ENCODE data around the gene PABPC1L.

Gene PABPC1L

GRCh38 chr20:44897133-44897532, 12.7 kb upstream of the PABPC1L start:
- no peak for TF ChIP-seq FOXM1 (IDR thresholded peaks at IDR 0.05; ENCODE audit: borderline replicate concordance, low read depth)
- no peak for TF ChIP-seq EGR1 (IDR thresholded peaks at IDR 0.05)
- no peak for TF ChIP-seq CEBPB (IDR thresholded peaks at IDR 0.05)
- TF ChIP-seq TCF12 (IDR thresholded peaks at IDR 0.05; ENCODE audit: low read depth): no peak
- TF ChIP-seq ZBTB7A (IDR thresholded peaks at IDR 0.05; ENCODE audit: low read depth): no peak
- no peak for TF ChIP-seq USF1 (IDR thresholded peaks at IDR 0.05)
- TF ChIP-seq REST (IDR thresholded peaks at IDR 0.05; ENCODE audit: low read depth): no peak
- TF ChIP-seq EP300 (IDR thresholded peaks at IDR 0.05; ENCODE audit: borderline replicate concordance): no peak

- TF ChIP-seq TEAD4 (IDR thresholded peaks at IDR 0.05): no peak
- no peak for TF ChIP-seq NFIC (IDR thresholded peaks at IDR 0.05)
- TF ChIP-seq REST (IDR thresholded peaks at IDR 0.05; ENCODE audit: low read depth): no peak
- TF ChIP-seq YY1 (IDR thresholded peaks at IDR 0.05; ENCODE audit: low read depth): no peak
- no peak for TF ChIP-seq EP300 (IDR thresholded peaks at IDR 0.05; ENCODE audit: borderline replicate concordance)
- TF ChIP-seq MAX (IDR thresholded peaks at IDR 0.05): no peak
- TF ChIP-seq FOXM1 (IDR thresholded peaks at IDR 0.05; ENCODE audit: borderline replicate concordance, low read depth): no peak
- TF ChIP-seq USF1 (IDR thresholded peaks at IDR 0.05): no peak
- no peak for TF ChIP-seq CEBPB (IDR thresholded peaks at IDR 0.05)
- TF ChIP-seq CREB1 (IDR thresholded peaks at IDR 0.05; ENCODE audit: low read depth): no peak
Measured at GRCh38 chr20:44900231-44900854, 9.5 kb upstream of the PABPC1L start.

GRCh38 chr20:44901974-44902373, 7.9 kb upstream of the PABPC1L start:
- no peak for TF ChIP-seq USF1 (IDR thresholded peaks at IDR 0.05)

GRCh38 chr20:44904377-44904776, 5.5 kb upstream of the PABPC1L start:
- TF ChIP-seq NFIC (IDR thresholded peaks at IDR 0.05): no peak
- TF ChIP-seq EGR1 (IDR thresholded peaks at IDR 0.05): no peak
- no peak for TF ChIP-seq CREB1 (IDR thresholded peaks at IDR 0.05; ENCODE audit: low read depth)
- no peak for TF ChIP-seq REST (IDR thresholded peaks at IDR 0.05; ENCODE audit: low read depth)
- no peak for TF ChIP-seq EP300 (IDR thresholded peaks at IDR 0.05; ENCODE audit: borderline replicate concordance)
- no peak for TF ChIP-seq TAF1 (IDR thresholded peaks at IDR 0.05; ENCODE audit: low read depth)
- no peak for TF ChIP-seq TCF12 (IDR thresholded peaks at IDR 0.05; ENCODE audit: low read depth)
- TF ChIP-seq ZBTB7A (IDR thresholded peaks at IDR 0.05; ENCODE audit: low read depth): no peak
- no peak for TF ChIP-seq TEAD4 (IDR thresholded peaks at IDR 0.05)
- no peak for TF ChIP-seq RAD21 (IDR thresholded peaks at IDR 0.05; ENCODE audit: low read depth)

Data from Ishikawa (cell line).